Measurements from ENCODE around the gene PTPRN2. TPM values are rescaled to one million over a fixed set of nuclear protein-coding genes. Genes with fewer than 3 reads are reported as not detected.
"Not testable (repeated sequence)": the region's sequence is repeated elsewhere in the genome, so short reads cannot be mapped to it uniquely, and the experiment has no call there.

The PTPRN2 gene
- total and polyA plus RNA-seq, 2 experiments from 2014 or later = 0.28 TPM; not detected in 1

DNA sequence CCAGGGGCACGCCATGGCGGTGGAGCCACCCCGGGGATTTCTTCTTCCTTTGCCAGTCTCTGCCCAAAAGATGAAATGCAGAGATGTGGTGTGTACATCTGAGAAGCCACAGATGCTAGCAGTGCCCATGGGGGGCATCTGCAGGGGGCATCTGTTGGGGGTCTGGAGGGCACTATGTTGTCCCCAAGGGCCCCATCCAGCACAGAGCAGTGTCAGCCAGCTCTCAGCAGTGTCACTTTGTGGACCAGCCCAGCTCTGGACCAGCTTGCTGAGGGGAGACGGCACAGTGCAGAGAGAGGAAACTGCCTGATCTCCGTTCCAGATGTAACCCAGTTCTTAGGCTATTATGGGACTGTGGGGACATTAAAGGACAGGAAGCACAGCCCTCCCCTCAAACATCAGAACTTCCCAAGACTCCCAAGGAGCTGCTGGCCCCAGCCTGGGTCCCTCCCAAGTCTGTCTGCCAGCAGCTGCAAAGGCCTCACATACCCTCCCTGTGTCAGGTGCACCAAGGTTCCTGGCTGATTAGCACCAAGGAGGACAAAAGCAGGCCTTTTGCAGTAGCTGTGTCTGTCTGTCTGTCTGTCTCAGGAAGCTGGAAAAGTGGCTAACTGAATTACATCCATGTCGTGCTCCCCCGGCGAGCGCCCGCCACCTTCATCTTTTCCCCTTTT is 536.5 kb downstream of the PTPRN2 start:
- no peak for DNase-seq (ENCODE audit: low read depth in 1 of 2, low spot score in 1 of 2)
- H3K4me1 ChIP-seq (ENCODE audit: low read depth) = no peaks in the 10 kb centered on the region
- H3K27ac ChIP-seq = no peak overlapping the region
- H3K4me3 ChIP-seq = no peak overlapping the region
- TF ChIP-seq, protein P1, sequence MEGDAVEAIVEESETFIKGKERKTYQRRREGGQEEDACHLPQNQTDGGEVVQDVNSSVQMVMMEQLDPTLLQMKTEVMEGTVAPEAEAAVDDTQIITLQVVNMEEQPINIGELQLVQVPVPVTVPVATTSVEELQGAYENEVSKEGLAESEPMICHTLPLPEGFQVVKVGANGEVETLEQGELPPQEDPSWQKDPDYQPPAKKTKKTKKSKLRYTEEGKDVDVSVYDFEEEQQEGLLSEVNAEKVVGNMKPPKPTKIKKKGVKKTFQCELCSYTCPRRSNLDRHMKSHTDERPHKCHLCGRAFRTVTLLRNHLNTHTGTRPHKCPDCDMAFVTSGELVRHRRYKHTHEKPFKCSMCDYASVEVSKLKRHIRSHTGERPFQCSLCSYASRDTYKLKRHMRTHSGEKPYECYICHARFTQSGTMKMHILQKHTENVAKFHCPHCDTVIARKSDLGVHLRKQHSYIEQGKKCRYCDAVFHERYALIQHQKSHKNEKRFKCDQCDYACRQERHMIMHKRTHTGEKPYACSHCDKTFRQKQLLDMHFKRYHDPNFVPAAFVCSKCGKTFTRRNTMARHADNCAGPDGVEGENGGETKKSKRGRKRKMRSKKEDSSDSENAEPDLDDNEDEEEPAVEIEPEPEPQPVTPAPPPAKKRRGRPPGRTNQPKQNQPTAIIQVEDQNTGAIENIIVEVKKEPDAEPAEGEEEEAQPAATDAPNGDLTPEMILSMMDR (IDR thresholded peaks at IDR 0.05; ENCODE audit: low read depth, low read length) = no peak
- no peaks in the 10 kb centered on the region for H3K27me3 ChIP-seq
- no peaks in the 10 kb centered on the region for H3K36me3 ChIP-seq
- H3K9me3 ChIP-seq (ENCODE audit: low read depth) = no peaks in the 10 kb centered on the region

DNA sequence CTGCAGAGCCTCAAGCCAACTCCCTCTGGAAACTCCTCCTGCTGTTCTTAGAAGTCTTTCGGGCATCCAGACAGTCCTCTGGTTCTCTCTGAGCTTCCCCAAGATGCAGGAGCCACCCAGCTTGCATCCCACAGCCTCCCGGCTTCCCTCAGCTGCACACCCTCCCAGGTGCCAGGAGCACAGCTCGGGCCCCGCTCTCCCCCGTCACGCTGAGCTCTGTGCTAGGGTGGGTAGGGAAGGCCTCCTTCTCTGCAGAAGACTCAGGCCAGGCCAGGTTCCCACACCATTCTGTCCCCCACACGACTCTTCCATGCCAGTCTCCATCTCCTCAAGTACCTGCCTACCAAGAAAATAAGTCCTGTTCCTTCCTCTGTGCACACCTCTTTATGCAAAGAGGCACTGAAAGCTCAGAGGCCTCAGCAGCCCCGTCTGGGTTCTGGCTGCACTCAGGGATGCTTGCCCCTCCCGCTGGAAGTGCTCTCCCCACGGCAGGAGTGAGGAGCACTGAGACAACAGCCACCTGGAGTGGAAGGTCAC is 537.1 kb downstream of the PTPRN2 start:
- no peak for DNase-seq (ENCODE audit: low read depth in 1 of 2, low spot score in 1 of 2)
- Histone ChIP-seq H3K9me3 (ENCODE audit: low read depth) (no peaks in the 10 kb centered on the region), H3K36me3 (no peaks in the 10 kb centered on the region), H3K27ac (no peak overlapping the region), H3K4me1 (ENCODE audit: low read depth) (no peaks in the 10 kb centered on the region), H3K27me3 (no peaks in the 10 kb centered on the region), H3K4me3 (no peak overlapping the region)
- TF ChIP-seq, protein P1 (IDR thresholded peaks at IDR 0.05; ENCODE audit: low read depth, low read length) = no peak

DNA sequence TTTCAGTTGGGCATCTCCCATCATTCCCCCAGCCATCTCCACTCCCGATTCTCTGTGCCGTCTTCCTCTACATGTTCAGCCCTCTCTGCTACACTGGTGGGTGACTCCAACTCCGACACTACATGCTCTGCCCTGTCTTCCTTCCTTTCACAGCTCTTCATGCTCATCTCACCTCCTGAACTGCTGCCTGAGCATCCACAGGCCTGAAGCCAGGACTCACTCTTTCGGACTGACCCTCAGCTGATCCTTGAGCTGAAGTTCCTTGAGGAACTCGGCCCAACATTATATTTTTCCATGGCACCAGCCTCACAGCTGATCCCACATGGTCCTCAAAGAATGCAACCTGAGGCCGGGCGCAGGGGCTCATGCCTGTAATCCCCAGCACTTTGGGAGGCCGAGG is 538.4 kb downstream of the PTPRN2 start:
- DNase-seq (ENCODE audit: low read depth in 1 of 2, low spot score in 1 of 2) = no peak
- Histone ChIP-seq H3K9me3 (ENCODE audit: low read depth) (no peaks in the 10 kb centered on the region), H3K4me3 (no peak overlapping the region), H3K4me1 (ENCODE audit: low read depth) (no peaks in the 10 kb centered on the region), H3K27ac (no peak overlapping the region), H3K27me3 (no peaks in the 10 kb centered on the region), H3K36me3 (no peaks in the 10 kb centered on the region)
- TF ChIP-seq, protein P1 (IDR thresholded peaks at IDR 0.05; ENCODE audit: low read depth, low read length) = no peak

DNA sequence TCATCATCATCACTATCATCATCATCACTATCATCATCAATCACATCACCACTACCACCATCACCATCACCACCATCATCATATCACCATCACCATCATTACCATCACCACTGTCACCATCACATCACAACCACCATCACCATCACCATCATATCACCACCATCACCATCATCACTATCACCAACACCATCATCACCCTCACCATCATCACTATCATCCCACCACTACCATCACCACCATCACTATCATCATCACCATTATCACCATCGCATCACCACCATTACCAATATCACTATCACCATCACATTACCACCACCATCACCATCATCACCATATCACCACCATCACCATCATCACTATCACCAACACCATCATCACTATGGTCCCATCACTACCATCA is 539.1 kb downstream of the PTPRN2 start:
- Histone ChIP-seq H3K27ac (no peak overlapping the region), H3K4me3 (no peak overlapping the region), H3K27me3 (no peaks in the 10 kb centered on the region), H3K36me3 (no peaks in the 10 kb centered on the region), H3K4me1 (ENCODE audit: low read depth) (no peaks in the 10 kb centered on the region), H3K9me3 (ENCODE audit: low read depth) (no peaks in the 10 kb centered on the region)
- TF ChIP-seq, protein P1 (IDR thresholded peaks at IDR 0.05; ENCODE audit: low read depth, low read length) = no peak
- DNase-seq (ENCODE audit: low read depth in 1 of 2, low spot score in 1 of 2) = no peak

DNA sequence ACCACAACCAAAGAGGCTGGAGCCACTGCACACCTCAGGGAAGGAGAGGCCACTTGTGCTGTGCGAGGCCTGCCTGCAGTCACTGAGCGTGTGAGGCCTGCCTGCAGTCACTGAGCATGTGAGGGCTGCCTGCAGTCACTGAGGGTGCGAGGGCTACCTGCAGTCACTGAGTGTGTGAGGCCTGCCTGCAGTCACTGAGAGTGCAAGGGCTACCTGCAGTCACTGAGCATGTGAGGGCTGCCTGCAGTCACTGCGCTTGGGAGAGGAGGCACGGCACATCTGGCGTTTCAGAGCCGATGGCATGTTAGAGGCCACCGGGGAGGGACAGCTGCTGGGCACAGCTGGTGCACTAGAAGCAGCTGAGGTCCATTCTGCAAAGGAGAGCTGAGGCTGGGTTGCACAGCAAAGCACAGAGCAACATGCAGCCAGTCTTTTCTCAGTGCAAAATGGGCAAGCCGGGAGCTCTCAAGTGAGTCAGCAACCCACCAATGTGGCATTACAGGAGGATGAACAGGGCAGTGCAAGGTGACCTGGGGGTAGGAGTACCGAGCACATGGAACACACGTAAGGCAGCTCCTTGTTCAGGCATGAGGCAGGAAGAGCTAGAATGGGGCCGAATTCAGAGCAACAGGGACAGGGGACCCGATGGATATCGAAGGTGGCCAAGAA is 540.1 kb downstream of the PTPRN2 start:
- H3K4me3 ChIP-seq = no peak overlapping the region
- no peaks in the 10 kb centered on the region for H3K27me3 ChIP-seq
- no peaks in the 10 kb centered on the region for H3K9me3 ChIP-seq (ENCODE audit: low read depth)
- H3K27ac ChIP-seq = no peak overlapping the region
- TF ChIP-seq, protein P1 (IDR thresholded peaks at IDR 0.05; ENCODE audit: low read depth, low read length) = no peak
- no peaks in the 10 kb centered on the region for H3K4me1 ChIP-seq (ENCODE audit: low read depth)
- H3K36me3 ChIP-seq = no peaks in the 10 kb centered on the region
- DNase-seq (ENCODE audit: low read depth in 1 of 2, low spot score in 1 of 2) = no peak

DNA sequence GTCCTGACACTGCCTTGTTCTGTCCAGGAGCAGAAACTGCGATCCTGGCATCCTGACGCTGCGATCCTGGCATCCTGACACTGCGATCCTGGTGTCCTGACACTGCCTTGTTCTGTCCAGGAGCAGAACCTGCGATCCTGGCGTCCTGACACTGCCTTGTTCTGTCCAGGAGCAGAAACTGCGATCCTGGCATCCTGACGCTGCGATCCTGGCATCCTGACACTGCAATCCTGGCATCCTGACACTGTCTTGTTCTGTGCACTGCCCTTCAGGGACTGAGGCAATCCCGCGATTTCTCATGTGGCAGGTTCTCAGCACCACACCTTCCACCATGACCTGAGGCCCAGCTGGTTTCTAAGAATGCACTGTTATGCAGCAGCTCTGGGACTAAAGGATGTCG is 541.4 kb downstream of the PTPRN2 start:
- not testable (repeated sequence) for H3K27ac ChIP-seq; DNase-seq (ENCODE audit: low read depth in 1 of 2, low spot score in 1 of 2); H3K4me3 ChIP-seq; H3K9me3 ChIP-seq (ENCODE audit: low read depth); H3K27me3 ChIP-seq; H3K36me3 ChIP-seq; H3K4me1 ChIP-seq (ENCODE audit: low read depth)

Measured in cardiac muscle cell (in vitro differentiated cells and primary cell).